Osteocyte (in vitro differentiated cells): ENCODE measurements around the gene TCEAL8. TPM values are rescaled to one million over a fixed set of nuclear protein-coding genes. Genes with fewer than 3 reads are reported as not detected.

Experiments used
- total RNA-seq: library from RNA; stranded (reverse); gene quantifications from 2 replicates; pipeline ENCODE4 v1.2.1, GENCODE V29; 2021

Gene TCEAL8
- total RNA-seq, 1 donor from 2014 or later, result 88.2 TPM

Other genes with a start within 250 kb of the TCEAL8 start
- gene BEX1, start 191.0 kb downstream of the TCEAL8 start, total RNA-seq, result 9.3 and 10.7 TPM in 2 replicates
- not detected in 2 replicates for gene NXF3, start 162.0 kb downstream of the TCEAL8 start, total RNA-seq
- 50.9 and 51.9 TPM in 2 replicates for gene BEX4, start 40.0 kb downstream of the TCEAL8 start, total RNA-seq
- gene TCEAL5, start 21.6 kb upstream of the TCEAL8 start, total RNA-seq, result not detected in 2 replicates
- gene BEX2, start 55.8 kb upstream of the TCEAL8 start, total RNA-seq, result 4.0 and 4.1 TPM in 2 replicates
- gene TCEAL7, start 75.1 kb upstream of the TCEAL8 start, total RNA-seq, result 13.4 and 14.7 TPM in 2 replicates
- 77.0 and 90.1 TPM in 2 replicates for gene TCEAL9, start 101.4 kb upstream of the TCEAL8 start, total RNA-seq
- gene BEX3, start 121.4 kb upstream of the TCEAL8 start, total RNA-seq, result 216 and 224 TPM in 2 replicates